ENCODE results near the gene PTPRN2. TPM values are rescaled to one million over a fixed set of nuclear protein-coding genes. Genes with fewer than 3 reads are reported as not detected.

Gene PTPRN2
- total RNA-seq, 4 donors from 2014 or later = 2.0 to 9.5 (median 2.6) TPM

GRCh38 chr7:157711353-157711888 is 876.2 kb downstream of the PTPRN2 start:
- TF ChIP-seq, protein P1, sequence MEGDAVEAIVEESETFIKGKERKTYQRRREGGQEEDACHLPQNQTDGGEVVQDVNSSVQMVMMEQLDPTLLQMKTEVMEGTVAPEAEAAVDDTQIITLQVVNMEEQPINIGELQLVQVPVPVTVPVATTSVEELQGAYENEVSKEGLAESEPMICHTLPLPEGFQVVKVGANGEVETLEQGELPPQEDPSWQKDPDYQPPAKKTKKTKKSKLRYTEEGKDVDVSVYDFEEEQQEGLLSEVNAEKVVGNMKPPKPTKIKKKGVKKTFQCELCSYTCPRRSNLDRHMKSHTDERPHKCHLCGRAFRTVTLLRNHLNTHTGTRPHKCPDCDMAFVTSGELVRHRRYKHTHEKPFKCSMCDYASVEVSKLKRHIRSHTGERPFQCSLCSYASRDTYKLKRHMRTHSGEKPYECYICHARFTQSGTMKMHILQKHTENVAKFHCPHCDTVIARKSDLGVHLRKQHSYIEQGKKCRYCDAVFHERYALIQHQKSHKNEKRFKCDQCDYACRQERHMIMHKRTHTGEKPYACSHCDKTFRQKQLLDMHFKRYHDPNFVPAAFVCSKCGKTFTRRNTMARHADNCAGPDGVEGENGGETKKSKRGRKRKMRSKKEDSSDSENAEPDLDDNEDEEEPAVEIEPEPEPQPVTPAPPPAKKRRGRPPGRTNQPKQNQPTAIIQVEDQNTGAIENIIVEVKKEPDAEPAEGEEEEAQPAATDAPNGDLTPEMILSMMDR (IDR thresholded peaks at IDR 0.05) = no peak
- ATAC-seq (ENCODE audit: low FRiP score) (no peak), DNase-seq (ENCODE audit: low spot score) (no peak)

GRCh38 chr7:157710396-157710795 is 877.2 kb downstream of the PTPRN2 start:
- TF ChIP-seq, protein P1 (IDR thresholded peaks at IDR 0.05) = no peak
- ATAC-seq (ENCODE audit: low FRiP score) = no peak
- DNase-seq (ENCODE audit: low spot score) = no peak

GRCh38 chr7:157709531-157710251 is 877.9 kb downstream of the PTPRN2 start:
- TF ChIP-seq, protein P1 (IDR thresholded peaks at IDR 0.05) = no peak
- ATAC-seq (ENCODE audit: low FRiP score) (no peak), DNase-seq (ENCODE audit: low spot score) (no peak)

GRCh38 chr7:157708919-157709295 is 878.7 kb downstream of the PTPRN2 start:
- ATAC-seq (ENCODE audit: low FRiP score) (no peak), DNase-seq (ENCODE audit: low spot score) (no peak)
- TF ChIP-seq, protein P1 (IDR thresholded peaks at IDR 0.05) = no peak

- DNase-seq (ENCODE audit: low spot score) (no peak), ATAC-seq (ENCODE audit: low FRiP score) (no peak)
- TF ChIP-seq, protein P1 (IDR thresholded peaks at IDR 0.05) = no peak
Observed at GRCh38 chr7:157707983-157708918, 879.4 kb downstream of the PTPRN2 start.

- DNase-seq (ENCODE audit: low spot score) (no peak), ATAC-seq (ENCODE audit: low FRiP score) (no peak)
- TF ChIP-seq, protein P1 (IDR thresholded peaks at IDR 0.05) = no peak
Observed at GRCh38 chr7:157704365-157704764, 883.3 kb downstream of the PTPRN2 start.

Data from omental fat pad (tissue), 4 donors.